Transverse colon (tissue), 4 donors: ENCODE measurements around the gene ACAD8. TPM values are rescaled to one million over a fixed set of nuclear protein-coding genes. Genes with fewer than 3 reads are reported as not detected.

Experiments used
- DNase-seq: peaks from one replicate; pipeline ENCODE4 v3.0.0-alpha.2; 2019
- H3K27ac ChIP-seq, 4 donors: fragments of 200-600 bp; sonication (generic); 2 replicates each; pipeline ENCODE4 v1.5.1; 2016 to 2018; ENCODE audit warnings: inconsistent platforms in 4 of 4
- H3K27me3 ChIP-seq: fragments of 200-600 bp; sonication (generic); 2 replicates; pipeline ENCODE4 v1.5.1; 2017; ENCODE audit warnings: inconsistent platforms
- H3K36me3 ChIP-seq, 4 donors: fragments of 200-600 bp; sonication (generic); 2 replicates each; pipeline ENCODE4 v1.5.1; 2017 to 2019; ENCODE audit warnings: inconsistent platforms in 4 of 4
- H3K4me1 ChIP-seq, 4 donors: fragments of 200-600 bp; sonication (generic); 2 replicates each; pipeline ENCODE4 v1.5.1; 2017 to 2020; ENCODE audit warnings: inconsistent platforms in 4 of 4
- H3K4me3 ChIP-seq, 4 donors: fragments of 200-600 bp; sonication (generic); 1 replicate in 1 of 4; 2 replicates in 3 of 4; pipeline versions ENCODE4 v1.5.1 to v1.6.1; 2017 to 2019; ENCODE audit warnings: inconsistent platforms in 4 of 4
- H3K9me3 ChIP-seq, 2 donors: fragments of 200-600 bp; sonication (generic); 2 replicates each; pipeline ENCODE4 v1.5.1; 2017 to 2019; ENCODE audit warnings: inconsistent platforms in 2 of 2
- EP300 ChIP-seq: sonication (generic); formaldehyde crosslinking; IDR thresholded peaks from one replicate; pipeline ENCODE4 v1.6.1; 2017; ENCODE audit warnings: antibody characterized with exemption, low read depth
- POLR2A ChIP-seq: fragments of 450-650 bp; IDR thresholded peaks from one replicate; pipeline ENCODE4 v1.6.1; 2016; ENCODE audit warnings: antibody characterized with exemption, mild to moderate bottlenecking, moderate library complexity
- POLR2AphosphoS5 ChIP-seq, 3 donors: sonication (generic); formaldehyde crosslinking; IDR thresholded peaks; one replicate each; pipeline ENCODE4 v1.6.1; 2016; ENCODE audit warnings: antibody characterized with exemption in 3 of 3
- WGBS, 2 donors: methylation state at CpG; one replicate each; pipeline ENCODE4 v1.1.5; 2018; ENCODE audit warnings: low coverage in 1 of 2; 5-methylcytosine and 5-hydroxymethylcytosine counted together
- in situ Hi-C, 4 donors: fragments of 200-750 bp; cut with MboI; loops; one replicate each; pipeline versions ENCODE4 v1.15.0 to v1.15.1; 2017; ENCODE audit warnings: low sequenced_read_pairs in 3 of 4, low pct_ligation_motif_present in 1 of 4, low pct_unique_long_range_greater_than_20kb in 1 of 4
- intact Hi-C: fragments of 100-400 bp; cut with DNase I; formaldehyde crosslinking; loops from one replicate; pipeline ENCODE4 v1.15.1; 2023; ENCODE audit warnings: low total_unique reads
- total RNA-seq, 4 donors: library from RNA; depleted of rRNA; stranded (reverse); fragments of >200 nt; gene quantifications; one replicate each; pipeline ENCODE4 v1.1.0, GENCODE V29; 2016
- TF ChIP-seq, protein P1 (sequence below), 5 experiments: fragments of 200-600 bp in 3 of 5; fragments of 450-650 bp in 2 of 5; sonication (generic) in 3 of 5; IDR thresholded peaks; 1 replicate in 2 of 5; 2 replicates in 3 of 5; pipeline ENCODE4 v1.5.1; 2016 to 2017; ENCODE audit warnings: antibody characterized with exemption in 5 of 5, inconsistent platforms in 3 of 5, mild to moderate bottlenecking in 2 of 5, moderate library complexity in 1 of 5

Gene ACAD8
- total RNA-seq, 4 donors from 2014 or later = 34.8 to 59.1 (median 45.7) TPM

DNA sequence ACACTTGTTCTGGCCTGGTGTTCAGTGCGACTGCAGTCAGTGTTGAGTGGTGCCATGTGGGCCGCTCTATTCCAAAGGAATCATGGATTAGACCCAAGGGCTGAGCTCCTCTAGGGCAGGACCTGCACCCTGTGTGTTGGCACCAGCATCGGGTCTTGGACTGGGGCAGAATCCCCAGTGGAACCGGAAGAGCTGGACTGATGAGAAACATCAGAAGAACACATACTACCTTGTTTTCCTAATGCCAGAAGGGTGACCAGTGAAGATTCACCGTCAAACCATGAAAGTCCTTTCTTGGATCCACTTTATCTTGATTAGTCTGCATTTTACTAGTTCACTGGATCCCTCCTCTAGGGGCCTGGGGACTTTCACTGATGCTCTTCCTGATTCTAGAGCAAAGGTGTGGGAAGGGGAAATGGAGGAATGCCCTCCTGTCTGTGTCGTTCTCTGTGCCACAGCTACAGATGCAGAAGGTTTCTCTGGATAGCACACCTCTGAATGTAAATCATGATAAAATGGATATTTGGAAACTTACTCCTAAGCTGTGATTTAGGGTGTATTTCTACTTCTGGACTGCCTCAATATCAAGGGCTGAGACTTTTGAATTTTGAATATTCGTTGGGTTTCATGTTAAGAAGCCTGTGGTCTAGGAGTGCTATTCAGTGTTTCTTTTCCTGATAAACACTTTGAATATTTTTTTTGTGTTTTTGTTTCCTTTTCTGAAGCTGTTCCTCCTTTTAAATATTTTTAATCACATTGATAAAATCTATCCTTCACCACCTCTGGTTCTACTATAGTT lies 11.8 kb downstream of the ACAD8 start:
- Histone ChIP-seq H3K27me3 (peaks cover 6% of the 10 kb centered on the region), H3K27ac (no peak overlapping the region), H3K36me3 (peaks cover 0 to 25% (median 0%) of the 10 kb centered on the region in 4 donors), H3K4me1 (peaks cover 0 to 10% (median 0%) of the 10 kb centered on the region in 4 donors), H3K9me3 (no peaks in the 10 kb centered on the region), H3K4me3 (no peak overlapping the region)
- intact Hi-C loops = no loop called here
- WGBS, 2 donors = 88 to 94% methylated on average over 3 to 7 of the region's 7 CpGs
- no peak for DNase-seq
- in situ Hi-C loops = no loop called here
- TF ChIP-seq EP300 = no peak
- TF ChIP-seq, protein P1, sequence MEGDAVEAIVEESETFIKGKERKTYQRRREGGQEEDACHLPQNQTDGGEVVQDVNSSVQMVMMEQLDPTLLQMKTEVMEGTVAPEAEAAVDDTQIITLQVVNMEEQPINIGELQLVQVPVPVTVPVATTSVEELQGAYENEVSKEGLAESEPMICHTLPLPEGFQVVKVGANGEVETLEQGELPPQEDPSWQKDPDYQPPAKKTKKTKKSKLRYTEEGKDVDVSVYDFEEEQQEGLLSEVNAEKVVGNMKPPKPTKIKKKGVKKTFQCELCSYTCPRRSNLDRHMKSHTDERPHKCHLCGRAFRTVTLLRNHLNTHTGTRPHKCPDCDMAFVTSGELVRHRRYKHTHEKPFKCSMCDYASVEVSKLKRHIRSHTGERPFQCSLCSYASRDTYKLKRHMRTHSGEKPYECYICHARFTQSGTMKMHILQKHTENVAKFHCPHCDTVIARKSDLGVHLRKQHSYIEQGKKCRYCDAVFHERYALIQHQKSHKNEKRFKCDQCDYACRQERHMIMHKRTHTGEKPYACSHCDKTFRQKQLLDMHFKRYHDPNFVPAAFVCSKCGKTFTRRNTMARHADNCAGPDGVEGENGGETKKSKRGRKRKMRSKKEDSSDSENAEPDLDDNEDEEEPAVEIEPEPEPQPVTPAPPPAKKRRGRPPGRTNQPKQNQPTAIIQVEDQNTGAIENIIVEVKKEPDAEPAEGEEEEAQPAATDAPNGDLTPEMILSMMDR (IDR thresholded peaks at IDR 0.05) = no peak
- TF ChIP-seq POLR2A = no peak
- TF ChIP-seq POLR2AphosphoS5 (IDR thresholded peaks at IDR 0.05) = no peak

GRCh38 chr11:134266440-134266839 lies 13.1 kb downstream of the ACAD8 start:
- no peak for DNase-seq
- TF ChIP-seq EP300 = no peak
- H3K4me3 ChIP-seq = no peak overlapping the region
- H3K36me3 ChIP-seq = peaks cover 0 to 13% (median 0%) of the 10 kb centered on the region in 4 donors
- peaks cover 0 to 10% (median 0%) of the 10 kb centered on the region in 4 donors for H3K4me1 ChIP-seq
- H3K27ac ChIP-seq = no peak overlapping the region
- WGBS, 2 donors = 71 to 83% methylated on average over 1 to 5 of the region's 5 CpGs
- H3K9me3 ChIP-seq = no peaks in the 10 kb centered on the region
- intact Hi-C loops (no loop called here), in situ Hi-C loops (no loop called here)
- peaks cover 19% of the 10 kb centered on the region for H3K27me3 ChIP-seq

- Histone ChIP-seq H3K27ac (no peak overlapping the region), H3K27me3 (peaks cover 23% of the 10 kb centered on the region), H3K36me3 (peaks cover 0 to 10% (median 0%) of the 10 kb centered on the region in 4 donors), H3K9me3 (no peaks in the 10 kb centered on the region), H3K4me1 (peaks cover 0 to 10% (median 0%) of the 10 kb centered on the region in 4 donors), H3K4me3 (no peak overlapping the region)
- intact Hi-C loops (no loop called here), in situ Hi-C loops (no loop called here)
- no peak for TF ChIP-seq EP300
- no peak for TF ChIP-seq POLR2A
- TF ChIP-seq POLR2AphosphoS5 (IDR thresholded peaks at IDR 0.05) = no peak
- TF ChIP-seq, protein P1 (IDR thresholded peaks at IDR 0.05) = no peak
- no peak for DNase-seq
- WGBS, 2 donors = 19 to 30% methylated on average over 3 of the region's 3 CpGs
Observed at GRCh38 chr11:134266841-134267251, 13.5 kb downstream of the ACAD8 start.

DNA sequence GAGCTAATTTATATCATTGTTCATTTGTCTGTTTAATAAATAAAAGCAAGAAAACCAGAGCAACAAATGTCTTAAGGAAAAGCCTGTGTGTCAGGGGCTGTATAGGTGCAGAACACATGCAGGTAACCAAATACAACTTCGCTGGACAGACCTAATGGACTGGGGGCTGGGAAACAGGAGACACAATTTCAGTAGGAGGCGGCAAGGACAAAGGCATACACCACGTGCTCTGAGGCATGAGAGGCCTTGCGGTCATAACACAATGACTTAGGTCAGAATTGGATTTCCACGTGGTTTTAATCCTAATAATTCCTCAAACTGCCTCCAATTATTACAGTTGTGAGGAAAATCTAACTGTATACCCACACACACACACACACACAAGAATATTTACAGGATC lies 14.1 kb downstream of the ACAD8 start:
- WGBS, 2 donors = 84% methylated on average over 5 of the region's 5 CpGs; no CpG with 5 or more reads in 1 of the 2 donors
- peaks cover 29% of the 10 kb centered on the region for H3K27me3 ChIP-seq
- no peaks in the 10 kb centered on the region for H3K9me3 ChIP-seq
- intact Hi-C loops (no loop called here), in situ Hi-C loops (no loop called here)
- H3K4me1 ChIP-seq = peaks cover 0 to 10% (median 0%) of the 10 kb centered on the region in 4 donors
- no peak overlapping the region for H3K4me3 ChIP-seq
- peaks cover 0 to 9% (median 0%) of the 10 kb centered on the region in 4 donors for H3K36me3 ChIP-seq
- no peak for DNase-seq
- TF ChIP-seq, protein P1 (IDR thresholded peaks at IDR 0.05) = no peak
- H3K27ac ChIP-seq = no peak overlapping the region
